ENCODE data around the gene NECTIN2.
"Not testable (repeated sequence)": the region's sequence is repeated elsewhere in the genome, so short reads cannot be mapped to it uniquely, and the experiment has no call there.

Gene NECTIN2

GRCh38 chr19:44855606-44856005 is 9.5 kb downstream of the NECTIN2 start:
- H3K4me3 ChIP-seq (ENCODE audit: low read depth, low read length), result no peak overlapping the region
- TF ChIP-seq, protein P1, sequence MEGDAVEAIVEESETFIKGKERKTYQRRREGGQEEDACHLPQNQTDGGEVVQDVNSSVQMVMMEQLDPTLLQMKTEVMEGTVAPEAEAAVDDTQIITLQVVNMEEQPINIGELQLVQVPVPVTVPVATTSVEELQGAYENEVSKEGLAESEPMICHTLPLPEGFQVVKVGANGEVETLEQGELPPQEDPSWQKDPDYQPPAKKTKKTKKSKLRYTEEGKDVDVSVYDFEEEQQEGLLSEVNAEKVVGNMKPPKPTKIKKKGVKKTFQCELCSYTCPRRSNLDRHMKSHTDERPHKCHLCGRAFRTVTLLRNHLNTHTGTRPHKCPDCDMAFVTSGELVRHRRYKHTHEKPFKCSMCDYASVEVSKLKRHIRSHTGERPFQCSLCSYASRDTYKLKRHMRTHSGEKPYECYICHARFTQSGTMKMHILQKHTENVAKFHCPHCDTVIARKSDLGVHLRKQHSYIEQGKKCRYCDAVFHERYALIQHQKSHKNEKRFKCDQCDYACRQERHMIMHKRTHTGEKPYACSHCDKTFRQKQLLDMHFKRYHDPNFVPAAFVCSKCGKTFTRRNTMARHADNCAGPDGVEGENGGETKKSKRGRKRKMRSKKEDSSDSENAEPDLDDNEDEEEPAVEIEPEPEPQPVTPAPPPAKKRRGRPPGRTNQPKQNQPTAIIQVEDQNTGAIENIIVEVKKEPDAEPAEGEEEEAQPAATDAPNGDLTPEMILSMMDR (IDR thresholded peaks at IDR 0.05; ENCODE audit: low read depth, low read length, missing control alignments), result no peak
- no peaks in the 10 kb centered on the region for H3K27me3 ChIP-seq (replicated peaks)
- H3K27ac ChIP-seq, result no peak overlapping the region
- H3K36me3 ChIP-seq (replicated peaks), result peaks cover 18% of the 10 kb centered on the region
- DNase-seq, result no peak
- in situ Hi-C loops (cut with HindIII; ENCODE audit: low pct_ligation_motif_present, low sequenced_read_pairs), result no loop called here

DNA sequence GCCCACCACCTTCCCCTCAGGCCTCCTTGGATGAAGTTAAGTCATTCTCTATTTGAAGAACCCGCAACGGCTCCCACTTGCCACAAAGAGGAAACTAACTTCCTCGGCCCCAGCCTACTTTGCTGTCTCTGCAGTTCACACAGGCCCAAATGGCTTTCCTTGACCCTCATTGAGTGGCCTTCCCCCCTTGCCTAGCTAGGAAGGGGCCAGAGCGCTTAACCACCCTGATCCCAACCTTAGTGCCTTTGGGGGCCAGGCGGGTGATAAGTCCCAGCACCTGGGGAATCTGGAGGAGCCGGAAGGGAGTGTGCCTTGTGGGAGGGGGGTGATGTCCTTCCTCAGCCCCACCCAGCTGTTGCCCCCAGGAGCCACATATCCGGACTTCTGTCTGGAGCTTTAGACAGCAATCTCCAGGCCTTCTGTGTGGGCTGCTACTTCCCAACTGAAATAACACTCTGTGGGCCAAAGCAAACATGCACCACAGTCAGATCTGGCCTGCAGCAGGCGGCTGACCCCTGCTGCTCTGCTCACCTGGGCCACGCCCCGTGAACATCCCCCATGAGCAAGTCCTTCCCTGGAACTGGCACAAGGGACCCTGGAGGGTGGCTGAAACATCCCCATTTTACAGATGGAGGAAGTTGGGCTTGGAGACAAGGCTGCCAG is 10.5 kb downstream of the NECTIN2 start:
- Histone ChIP-seq H3K4me3 (ENCODE audit: low read depth, low read length) (no peak overlapping the region), H3K36me3 (replicated peaks) (peaks cover 22% of the 10 kb centered on the region), H3K27me3 (replicated peaks) (no peaks in the 10 kb centered on the region), H3K27ac (peak overlapping the region; percentile 49)
- peak; percentile 48 for DNase-seq
- in situ Hi-C loops (cut with HindIII; ENCODE audit: low pct_ligation_motif_present, low sequenced_read_pairs), result no loop called here
- TF ChIP-seq, protein P1 (IDR thresholded peaks at IDR 0.05; ENCODE audit: low read depth, low read length, missing control alignments), result no peak

GRCh38 chr19:44857837-44858236 is 11.7 kb downstream of the NECTIN2 start:
- no peak overlapping the region for H3K4me3 ChIP-seq (ENCODE audit: low read depth, low read length)
- no peak overlapping the region for H3K27ac ChIP-seq
- no peak for DNase-seq
- H3K27me3 ChIP-seq (replicated peaks), result no peaks in the 10 kb centered on the region
- peaks cover 27% of the 10 kb centered on the region for H3K36me3 ChIP-seq (replicated peaks)
- in situ Hi-C loops (cut with HindIII; ENCODE audit: low pct_ligation_motif_present, low sequenced_read_pairs), result no loop called here
- TF ChIP-seq, protein P1 (IDR thresholded peaks at IDR 0.05; ENCODE audit: low read depth, low read length, missing control alignments), result no peak

- H3K27me3 ChIP-seq (replicated peaks); H3K4me3 ChIP-seq (ENCODE audit: low read depth, low read length); H3K27ac ChIP-seq; in situ Hi-C loops (cut with HindIII; ENCODE audit: low pct_ligation_motif_present, low sequenced_read_pairs); DNase-seq: not testable (repeated sequence)
- H3K36me3 ChIP-seq (replicated peaks), result peaks cover 34% of the 10 kb centered on the region
These were observed 15.5 kb downstream of the NECTIN2 start for GRCh38 chr19:44861576-44861975.

GRCh38 chr19:44863990-44864389 is 17.9 kb downstream of the NECTIN2 start:
- Histone ChIP-seq H3K27me3 (replicated peaks) (no peaks in the 10 kb centered on the region), H3K36me3 (replicated peaks) (peaks cover 45% of the 10 kb centered on the region), H3K4me3 (ENCODE audit: low read depth, low read length) (no peak overlapping the region), H3K27ac (no peak overlapping the region)
- in situ Hi-C loops (cut with HindIII; ENCODE audit: low pct_ligation_motif_present, low sequenced_read_pairs), result no loop called here
- no peak for DNase-seq
- TF ChIP-seq, protein P1 (IDR thresholded peaks at IDR 0.05; ENCODE audit: low read depth, low read length, missing control alignments), result no peak

DNA sequence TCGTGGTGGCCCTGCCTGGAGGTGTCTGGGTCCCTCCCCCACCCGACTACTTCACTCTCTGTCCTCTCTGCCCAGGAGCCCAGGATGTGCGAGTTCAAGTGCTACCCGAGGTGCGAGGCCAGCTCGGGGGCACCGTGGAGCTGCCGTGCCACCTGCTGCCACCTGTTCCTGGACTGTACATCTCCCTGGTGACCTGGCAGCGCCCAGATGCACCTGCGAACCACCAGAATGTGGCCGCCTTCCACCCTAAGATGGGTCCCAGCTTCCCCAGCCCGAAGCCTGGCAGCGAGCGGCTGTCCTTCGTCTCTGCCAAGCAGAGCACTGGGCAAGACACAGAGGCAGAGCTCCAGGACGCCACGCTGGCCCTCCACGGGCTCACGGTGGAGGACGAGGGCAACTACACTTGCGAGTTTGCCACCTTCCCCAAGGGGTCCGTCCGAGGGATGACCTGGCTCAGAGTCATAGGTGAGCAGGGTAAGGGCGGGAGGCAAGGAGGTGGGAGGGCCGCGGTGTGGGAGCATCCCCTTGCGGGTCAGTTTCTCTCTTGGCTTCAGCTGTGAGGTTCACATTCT is 19.2 kb downstream of the NECTIN2 start:
- Histone ChIP-seq H3K27ac (no peak overlapping the region), H3K4me3 (ENCODE audit: low read depth, low read length) (no peak overlapping the region), H3K27me3 (replicated peaks) (no peaks in the 10 kb centered on the region), H3K36me3 (replicated peaks) (peaks cover 38% of the 10 kb centered on the region)
- in situ Hi-C loops (cut with HindIII; ENCODE audit: low pct_ligation_motif_present, low sequenced_read_pairs), result no loop called here
- TF ChIP-seq, protein P1 (IDR thresholded peaks at IDR 0.05; ENCODE audit: low read depth, low read length, missing control alignments), result no peak
- no peak for DNase-seq
